Activated naive CD4-positive, alpha-beta T cell treated with anti-CD3 and anti-CD28 coated beads for 36 hours (primary cell): ENCODE measurements around the gene ZNF33A. TPM values are rescaled to one million over a fixed set of nuclear protein-coding genes. Genes with fewer than 3 reads are reported as not detected.
A peak's percentile ranks its signal among the peaks of the same experiment; 100 is the strongest.
"Not testable (repeated sequence)": the region's sequence is repeated elsewhere in the genome, so short reads cannot be mapped to it uniquely, and the experiment has no call there.

Experiments
- CTCF ChIA-PET: fragments of 350-600 bp; sonication (Branson Sonifier 250); formaldehyde crosslinking; loops from one replicate; lab custom pipeline; 2021; ENCODE audit warnings: antibody characterized with exemption; lab: Charles Lee
- DNase-seq: peaks from one replicate; pipeline ENCODE4 v3.0.0-alpha.2; 2020
- H3K27ac Mint-ChIP-seq: one replicate; pipeline ENCODE4 v1.8.0; 2021; ENCODE audit warnings: mild to moderate bottlenecking, mixed read lengths
- H3K27me3 Mint-ChIP-seq: one replicate; pipeline ENCODE4 v1.8.0; 2021; ENCODE audit warnings: low read depth, mixed read lengths
- H3K36me3 Mint-ChIP-seq: one replicate; pipeline ENCODE4 v1.8.0; 2021; ENCODE audit warnings: low read depth, mixed read lengths
- H3K4me1 Mint-ChIP-seq: one replicate; pipeline ENCODE4 v1.8.0; 2021; ENCODE audit warnings: low read depth, mixed read lengths
- H3K4me3 Mint-ChIP-seq: one replicate; pipeline ENCODE4 v1.8.0; 2021; ENCODE audit warnings: mild to moderate bottlenecking, moderate library complexity, mixed read lengths
- H3K9me3 Mint-ChIP-seq: one replicate; pipeline ENCODE4 v1.8.0; 2021; ENCODE audit warnings: mixed read lengths
- intact Hi-C: fragments of 100-400 bp; cut with micrococcal nuclease; formaldehyde crosslinking; loops from one replicate; pipeline ENCODE4 v1.15.1; 2023
- total RNA-seq, 2 experiments: library from RNA; stranded (reverse); gene quantifications; one replicate each; pipeline ENCODE4 v1.2.3, GENCODE V29; 2021

Gene ZNF33A
- total RNA-seq: 10 to 100 TPM; 26.2 to 27.1 TPM

DNA sequence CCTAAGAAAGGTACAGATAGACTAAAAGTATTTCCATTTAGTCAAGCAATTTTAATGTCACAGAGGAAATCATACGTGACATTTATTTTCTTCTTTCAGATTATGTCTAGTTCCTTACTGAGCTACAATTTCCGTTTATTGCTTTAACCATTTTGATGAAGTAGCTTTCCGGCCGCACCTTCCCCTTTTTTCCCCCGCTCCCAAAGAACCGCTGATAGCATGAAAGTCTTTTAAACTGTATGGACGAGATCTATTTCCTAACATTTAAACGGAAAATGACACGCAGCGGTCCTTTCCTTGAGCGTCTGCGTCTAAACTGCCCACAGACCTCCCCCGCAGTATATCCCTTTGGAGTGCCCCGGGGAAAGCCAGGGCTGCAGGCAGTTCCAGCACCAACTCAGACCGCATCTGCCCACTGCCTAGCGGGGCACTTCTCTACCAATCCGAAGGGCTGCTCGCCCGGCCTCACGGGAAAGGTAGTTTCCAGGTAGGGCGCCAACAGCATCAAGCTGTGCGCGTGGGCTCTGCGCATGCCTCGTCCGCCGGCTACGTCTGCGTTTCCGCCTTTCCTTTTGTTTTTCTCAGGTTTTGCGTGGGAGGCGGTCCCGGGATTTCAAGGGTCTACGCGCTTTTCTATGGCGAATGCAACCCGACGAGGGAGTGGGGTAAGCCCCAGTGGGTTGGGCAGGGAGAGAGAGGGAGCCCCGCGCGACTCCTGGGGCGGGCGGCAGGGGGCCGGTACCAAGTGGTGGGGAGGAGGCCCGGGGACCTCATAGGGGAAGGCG is at the start of gene ZNF33A:
Gene ZNF33A, plus strand, starts transcription at position 557 of the 785 bp plus-strand sequence. CDS start 1,667 bp downstream, outside the sequence.
- Mint-ChIP-seq H3K27me3 (no peaks in the 10 kb centered on the region), H3K4me3 (peak within 1 kb of the TSS; percentile 93), H3K9me3 (no peaks in the 10 kb centered on the region), H3K4me1 (peaks cover 25% of the 10 kb centered on the region), H3K36me3 (peaks cover 26% of the 10 kb centered on the region), H3K27ac (peak within 1 kb of the TSS; percentile 99)
- peak; percentile 95 for DNase-seq
- intact Hi-C loops: loop anchor here (1.0 to 2.0 kb wide), 5 partner anchors 18 to 346 kb away; partner anchors contain the start of genes ZNF248 and ZNF25
- CTCF ChIA-PET: interaction anchor here (0.6 to 1.4 kb wide), 3 partner anchors 33 to 85 kb away, joined by 3 to 11 read pairs (median 4); partner anchors contain the start of gene ZNF25

DNA sequence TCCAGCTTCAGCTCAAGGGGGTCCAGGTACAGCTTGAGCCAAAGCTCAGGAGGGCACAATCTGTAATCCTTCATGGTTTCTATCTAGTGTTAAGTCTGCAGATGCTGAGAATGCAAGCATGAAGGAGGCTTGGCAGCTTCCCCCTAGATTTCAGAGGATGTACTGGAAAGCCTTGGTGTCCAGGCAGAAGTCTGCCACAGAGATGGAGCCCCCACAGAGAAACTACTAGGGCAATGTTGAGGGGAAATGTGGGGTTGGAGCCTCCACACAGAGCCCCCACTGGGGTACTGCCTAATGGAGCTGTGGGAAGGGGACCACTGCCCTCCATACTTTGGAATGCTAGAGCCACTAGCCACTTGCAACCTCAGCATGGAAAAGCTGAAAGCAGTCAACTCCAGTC is 45.5 kb upstream of the ZNF33A start:
- no peak overlapping the region for H3K4me3 Mint-ChIP-seq
- DNase-seq: no peak
- H3K4me1 Mint-ChIP-seq: no peaks in the 10 kb centered on the region
- intact Hi-C loops: no loop called here
- H3K9me3 Mint-ChIP-seq: peaks cover 18% of the 10 kb centered on the region
- H3K27me3 Mint-ChIP-seq: no peaks in the 10 kb centered on the region
- peaks cover 67% of the 10 kb centered on the region for H3K36me3 Mint-ChIP-seq
- CTCF ChIA-PET: interaction anchor here (0.6 to 0.8 kb wide), 2 partner anchors 10 to 39 kb away, joined by 3 read pairs; no protein-coding TSS in a partner anchor
- no peak overlapping the region for H3K27ac Mint-ChIP-seq

DNA sequence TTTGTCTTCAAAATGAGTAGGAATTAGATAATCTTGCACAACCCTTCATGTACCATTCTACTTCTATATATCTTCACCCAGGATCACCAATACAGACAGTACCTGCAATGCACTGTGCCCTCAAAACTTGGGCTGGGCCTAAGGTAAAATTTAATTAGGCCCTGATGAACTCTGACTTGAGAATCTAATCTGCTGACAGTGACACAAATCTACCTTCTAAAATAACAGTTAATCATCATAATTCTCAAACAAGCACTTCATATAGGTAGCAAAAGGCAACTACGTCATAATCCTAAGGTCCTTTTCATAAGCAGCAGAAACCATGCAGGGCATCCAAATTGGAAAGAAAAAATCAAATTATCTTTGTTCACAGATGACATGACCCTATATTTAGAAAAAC is 38.1 kb upstream of the ZNF33A start:
- CTCF ChIA-PET: no interaction called here
- Mint-ChIP-seq H3K9me3 (no peaks in the 10 kb centered on the region), H3K36me3 (peaks cover 33% of the 10 kb centered on the region), H3K27me3 (no peaks in the 10 kb centered on the region), H3K4me3 (no peak overlapping the region), H3K4me1 (peaks cover 22% of the 10 kb centered on the region), H3K27ac (no peak overlapping the region)
- intact Hi-C loops: no loop called here
- DNase-seq: no peak

DNA sequence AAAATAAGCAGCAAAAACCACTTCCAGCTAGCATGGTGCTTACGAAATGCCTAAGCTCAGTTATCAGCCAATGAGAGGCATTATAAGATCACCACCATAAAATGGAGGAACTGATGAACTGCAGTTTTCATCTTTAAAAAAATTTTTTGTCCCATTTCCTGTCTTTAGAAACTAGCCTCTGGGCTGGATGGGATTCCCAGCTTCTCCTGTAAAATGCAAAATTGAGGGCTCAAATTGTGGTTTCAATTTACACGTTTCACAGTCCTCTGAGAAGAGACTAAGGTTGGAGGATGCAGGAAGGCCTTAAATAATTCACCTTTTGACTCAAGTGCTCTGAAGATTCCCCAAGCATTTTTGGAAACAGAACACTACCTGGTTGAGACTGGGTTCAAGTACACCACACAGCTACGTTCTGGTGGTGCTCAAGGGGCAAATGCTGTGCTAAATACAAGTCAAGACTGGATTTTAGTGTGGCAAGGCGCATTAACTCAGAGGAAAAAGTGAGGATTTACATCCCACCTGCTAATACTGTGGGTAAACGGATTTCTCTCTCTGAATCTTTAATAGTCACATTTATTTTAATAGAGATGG is 35.0 kb upstream of the ZNF33A start:
- Mint-ChIP-seq H3K27ac (peak overlapping the region; percentile 95), H3K9me3 (no peaks in the 10 kb centered on the region), H3K4me1 (peaks cover 22% of the 10 kb centered on the region), H3K27me3 (no peaks in the 10 kb centered on the region), H3K4me3 (peak overlapping the region; percentile 87), H3K36me3 (peaks cover 8% of the 10 kb centered on the region)
- intact Hi-C loops: no loop called here
- DNase-seq: peak; percentile 7
- CTCF ChIA-PET: interaction anchor here (1.0 to 1.6 kb wide), 5 partner anchors 10 to 390 kb away, joined by 3 to 7 read pairs (median 4); partner anchors contain the start of genes ZNF33A and ZNF37A

DNA sequence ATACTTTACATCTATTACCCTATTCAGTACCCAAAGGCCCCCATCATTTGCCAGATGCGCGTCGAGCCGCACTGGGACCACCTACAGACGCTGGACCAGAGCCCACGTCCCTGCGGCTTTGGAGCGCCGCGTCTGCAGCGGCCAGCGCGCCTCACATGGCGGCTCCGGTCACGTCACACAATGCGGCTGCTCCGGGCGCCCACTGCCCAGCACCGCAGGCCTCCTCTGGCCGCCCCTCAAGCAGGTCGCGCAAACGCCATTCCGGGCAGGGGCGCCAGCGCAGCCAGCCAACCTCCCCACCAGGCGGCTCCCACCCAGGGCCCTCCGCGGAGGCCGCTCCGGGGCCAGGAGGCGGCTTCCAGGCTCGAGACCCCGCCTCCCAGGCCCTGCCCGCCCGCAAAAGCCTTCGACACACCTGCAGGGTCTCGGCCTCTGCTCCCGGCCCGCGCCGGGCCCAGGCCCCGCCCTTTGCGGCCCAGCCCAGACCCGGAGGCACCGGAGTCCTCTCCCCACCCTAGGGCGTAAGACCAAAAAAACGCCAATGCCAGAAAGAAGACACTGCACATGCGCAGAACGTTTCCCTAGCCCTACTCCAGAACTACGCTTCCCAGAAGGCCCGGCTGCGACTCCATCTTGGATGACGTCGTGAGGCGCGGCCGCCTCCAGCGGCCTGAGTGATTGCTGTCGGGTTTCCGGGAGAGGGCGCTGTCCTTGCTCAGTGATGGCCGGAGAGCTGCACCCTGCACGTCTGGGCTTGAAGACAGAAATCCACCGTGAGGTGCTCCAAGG is 34.2 kb upstream of the ZNF33A start, which contains the start of gene ZNF25:
Gene ZNF25, minus strand, starts transcription at position 557 of the 789 bp plus-strand sequence. CDS start 4,925 bp downstream, outside the sequence.
- peak within 1 kb of the TSS; percentile 87 for H3K4me3 Mint-ChIP-seq
- H3K4me1 Mint-ChIP-seq: peaks cover 22% of the 10 kb centered on the region
- no peaks in the 10 kb centered on the region for H3K27me3 Mint-ChIP-seq
- H3K36me3 Mint-ChIP-seq: peaks cover 3% of the 10 kb centered on the region
- intact Hi-C loops: loop anchor here (1.0 to 2.0 kb wide), 7 partner anchors 34 to 426 kb away; partner anchors contain the start of genes ZNF248, ZNF33A and ZNF37A
- peak within 1 kb of the TSS; percentile 95 for H3K27ac Mint-ChIP-seq
- CTCF ChIA-PET: interaction anchor here (0.7 to 1.7 kb wide), 13 partner anchors 11 to 218 kb away, joined by 3 to 11 read pairs (median 5); partner anchors contain the start of gene ZNF33A
- DNase-seq: peak; percentile 99
- H3K9me3 Mint-ChIP-seq: no peaks in the 10 kb centered on the region

DNA sequence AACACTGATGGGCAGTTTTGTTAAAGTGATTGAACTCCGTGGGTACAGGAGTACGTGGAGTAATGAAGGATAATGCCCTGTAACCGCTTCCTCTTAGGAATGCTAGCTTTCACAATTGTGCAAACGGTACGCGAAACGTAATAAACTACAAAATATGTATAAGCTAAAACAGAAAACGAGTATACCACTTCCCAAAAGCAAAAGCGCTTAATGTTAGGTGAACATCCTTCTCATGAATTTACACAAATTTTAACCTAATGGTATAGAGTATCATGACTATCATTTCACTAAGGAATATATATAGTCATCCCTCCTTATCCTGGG is 33.6 kb upstream of the ZNF33A start:
- intact Hi-C loops: loop anchor here (1.0 to 2.0 kb wide), 7 partner anchors 33 to 425 kb away; partner anchors contain the start of genes ZNF248, ZNF33A and ZNF37A
- H3K4me3 Mint-ChIP-seq: peak overlapping the region; percentile 87

DNA sequence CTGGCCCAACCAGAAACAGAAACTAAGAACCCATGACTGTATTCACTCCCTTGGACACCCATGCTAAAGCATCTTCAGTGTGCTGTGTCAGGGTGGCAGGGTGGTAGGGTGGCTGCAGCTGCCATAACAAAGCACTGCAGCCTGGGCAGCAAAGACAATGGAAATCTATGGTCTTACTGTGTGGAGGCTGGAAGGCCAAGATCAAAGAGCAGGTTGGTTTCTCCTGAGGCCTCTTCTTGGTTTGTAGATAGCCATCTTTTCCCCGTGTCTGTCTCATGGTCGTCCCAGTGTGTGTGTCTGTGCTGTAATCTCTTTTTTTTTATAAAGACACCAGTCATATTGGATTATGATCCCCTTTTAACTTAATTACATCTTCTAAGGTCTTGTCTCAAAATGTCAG is 18.8 kb upstream of the ZNF33A start:
- no peak overlapping the region for H3K27ac Mint-ChIP-seq
- peaks cover 2% of the 10 kb centered on the region for H3K27me3 Mint-ChIP-seq
- DNase-seq: no peak
- H3K4me1 Mint-ChIP-seq: no peaks in the 10 kb centered on the region
- intact Hi-C loops: loop anchor here (2.0 kb wide), 1 partner anchor 19 kb away; the partner anchor contains the start of gene ZNF33A
- CTCF ChIA-PET: no interaction called here
- H3K36me3 Mint-ChIP-seq: no peaks in the 10 kb centered on the region
- H3K4me3 Mint-ChIP-seq: no peak overlapping the region
- H3K9me3 Mint-ChIP-seq: peaks cover 1% of the 10 kb centered on the region

More for the DNA sequence above, 33.6 kb upstream of the ZNF33A start:
- Mint-ChIP-seq H3K4me1 (peaks cover 22% of the 10 kb centered on the region), H3K27ac (peak overlapping the region; percentile 95), H3K27me3 (no peaks in the 10 kb centered on the region), H3K9me3 (no peaks in the 10 kb centered on the region), H3K36me3 (no peaks in the 10 kb centered on the region)
- DNase-seq: no peak
- CTCF ChIA-PET: interaction anchor here (0.7 to 1.7 kb wide), 12 partner anchors 10 to 218 kb away, joined by 3 to 11 read pairs (median 4); partner anchors contain the start of gene ZNF33A

DNA sequence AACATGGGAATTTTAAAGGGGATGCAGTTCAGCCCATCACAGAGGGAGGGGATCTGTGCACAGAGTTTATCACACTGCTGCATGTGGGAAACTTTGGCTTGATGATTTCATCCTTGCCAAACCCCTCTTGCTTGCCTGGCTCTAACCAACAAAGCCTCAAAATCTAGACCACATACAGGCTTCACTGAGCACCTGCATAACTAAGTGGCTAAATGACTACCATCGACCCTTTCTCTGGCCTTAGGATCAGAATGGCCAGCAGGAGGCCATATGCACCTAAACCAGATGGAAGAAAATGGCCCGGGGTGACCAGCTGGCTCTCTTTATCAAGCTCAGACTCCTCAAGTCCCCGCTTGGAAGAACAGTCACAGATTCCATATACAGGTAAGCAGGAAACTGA is 18.4 kb upstream of the ZNF33A start:
- Mint-ChIP-seq H3K9me3 (peaks cover 1% of the 10 kb centered on the region), H3K4me1 (no peaks in the 10 kb centered on the region)

DNA sequence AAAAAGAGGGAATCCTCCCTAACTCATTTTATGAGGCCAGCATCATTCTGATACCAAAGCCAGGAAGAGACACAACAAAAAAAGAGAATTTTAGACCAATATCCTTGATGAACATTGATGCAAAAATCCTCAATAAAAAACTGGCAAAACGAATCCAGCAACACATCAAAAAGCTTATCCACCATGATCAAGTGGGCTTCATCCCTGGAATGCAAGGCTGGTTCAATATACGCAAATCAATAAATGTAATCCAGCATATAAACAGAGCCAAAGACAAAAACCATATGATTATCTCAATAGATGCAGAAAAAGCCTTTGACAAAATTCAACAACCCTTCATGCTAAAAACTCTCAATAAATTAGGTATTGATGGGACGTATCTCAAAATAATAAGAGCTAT is 11.6 kb upstream of the ZNF33A start:
- H3K4me1 Mint-ChIP-seq: not testable (repeated sequence)

More for the DNA sequence above, 18.4 kb upstream of the ZNF33A start:
- CTCF ChIA-PET: no interaction called here
- H3K27me3 Mint-ChIP-seq: peaks cover 2% of the 10 kb centered on the region
- no peaks in the 10 kb centered on the region for H3K36me3 Mint-ChIP-seq
- intact Hi-C loops: loop anchor here (2.0 kb wide), 1 partner anchor 19 kb away; the partner anchor contains the start of gene ZNF33A
- no peak overlapping the region for H3K4me3 Mint-ChIP-seq
- H3K27ac Mint-ChIP-seq: no peak overlapping the region
- no peak for DNase-seq

DNA sequence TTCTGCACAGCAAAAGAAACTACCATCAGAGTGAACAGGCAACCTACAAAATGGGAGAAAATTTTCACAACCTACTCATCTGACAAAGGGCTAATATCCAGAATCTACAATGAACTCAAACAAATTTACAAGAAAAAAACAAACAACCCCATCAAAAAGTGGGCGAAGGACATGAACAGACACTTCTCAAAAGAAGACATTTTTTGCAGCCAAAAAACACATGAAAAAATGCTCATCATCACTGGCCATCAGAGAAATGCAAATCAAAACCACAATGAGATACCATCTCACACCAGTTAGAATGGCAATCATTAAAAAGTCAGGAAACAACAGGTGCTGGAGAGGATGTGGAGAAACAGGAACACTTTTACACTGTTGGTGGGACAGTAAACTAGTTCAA is 10.0 kb upstream of the ZNF33A start:
- H3K4me3 Mint-ChIP-seq, intact Hi-C loops: not testable (repeated sequence)

More for the DNA sequence above, 11.6 kb upstream of the ZNF33A start:
- H3K27ac Mint-ChIP-seq, H3K27me3 Mint-ChIP-seq, H3K9me3 Mint-ChIP-seq, CTCF ChIA-PET, intact Hi-C loops, H3K36me3 Mint-ChIP-seq, DNase-seq, H3K4me3 Mint-ChIP-seq: not testable (repeated sequence)

DNA sequence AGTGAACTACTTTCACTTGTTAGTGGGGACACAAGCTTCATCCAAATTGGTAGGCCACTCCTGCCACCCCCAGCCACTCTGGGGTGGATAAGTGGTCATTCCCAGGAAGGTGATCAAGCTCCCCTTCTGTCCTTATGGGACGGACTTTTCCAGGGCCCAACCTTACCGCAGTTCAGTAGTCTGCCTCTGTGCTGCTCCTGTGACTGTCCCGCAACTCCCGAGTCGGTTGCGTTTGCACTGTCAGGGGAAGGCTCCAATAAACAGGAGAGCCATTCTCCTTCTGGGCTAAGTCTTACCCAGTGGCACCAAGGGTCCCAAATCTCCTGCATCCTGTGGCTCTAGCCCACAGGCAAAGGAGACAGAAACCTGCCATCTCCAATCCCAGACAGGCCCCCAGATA is 7.4 kb upstream of the ZNF33A start:
- no peak overlapping the region for H3K27ac Mint-ChIP-seq
- CTCF ChIA-PET: no interaction called here
- H3K4me1 Mint-ChIP-seq: no peaks in the 10 kb centered on the region
- no peaks in the 10 kb centered on the region for H3K27me3 Mint-ChIP-seq
- DNase-seq: no peak
- H3K4me3 Mint-ChIP-seq: no peak overlapping the region
- H3K36me3 Mint-ChIP-seq: no peaks in the 10 kb centered on the region
- peaks cover 4% of the 10 kb centered on the region for H3K9me3 Mint-ChIP-seq
- intact Hi-C loops: no loop called here

More for the DNA sequence above, 10.0 kb upstream of the ZNF33A start:
- H3K27ac Mint-ChIP-seq, H3K4me1 Mint-ChIP-seq, H3K27me3 Mint-ChIP-seq, H3K9me3 Mint-ChIP-seq, CTCF ChIA-PET, H3K36me3 Mint-ChIP-seq, DNase-seq: not testable (repeated sequence)
